AG08396 (cell line): ENCODE results near the gene METTL23.
"Not testable (repeated sequence)": the region's sequence is repeated elsewhere in the genome, so short reads cannot be mapped to it uniquely, and the experiment has no call there.

ENCODE experiments used
- DNase-seq: peaks from one replicate; pipeline ENCODE4 v3.0.0; 2012; ENCODE audit warnings: low spot score, mixed read lengths

The METTL23 gene

GRCh38 chr17:76713765-76714164 is 12.9 kb upstream of the METTL23 start:
- no peak for DNase-seq

- DNase-seq, result no peak
These were observed 12.3 kb upstream of the METTL23 start for GRCh38 chr17:76714336-76714735.

GRCh38 chr17:76714822-76715495 is 11.7 kb upstream of the METTL23 start:
- peak; percentile 52 for DNase-seq

- DNase-seq, result no peak
These were observed 11.2 kb upstream of the METTL23 start for GRCh38 chr17:76715496-76715830.

GRCh38 chr17:76716146-76716838 is 10.3 kb upstream of the METTL23 start:
- peak; percentile 83 for DNase-seq

- peak; percentile 71 for DNase-seq
These were observed 9.8 kb upstream of the METTL23 start for GRCh38 chr17:76716839-76717215.

GRCh38 chr17:76718516-76718915 is 8.1 kb upstream of the METTL23 start:
- DNase-seq, result no peak

- DNase-seq, result no peak
These were observed 6.4 kb upstream of the METTL23 start for GRCh38 chr17:76720211-76720610.

- DNase-seq, result no peak
These were observed 5.7 kb upstream of the METTL23 start for GRCh38 chr17:76720941-76721340.

GRCh38 chr17:76721463-76721862 is 5.2 kb upstream of the METTL23 start:
- no peak for DNase-seq

- no peak for DNase-seq
These were observed 4.4 kb upstream of the METTL23 start for GRCh38 chr17:76722279-76722678.

- not testable (repeated sequence) for DNase-seq
These were observed 3.7 kb upstream of the METTL23 start for GRCh38 chr17:76722977-76723376.

GRCh38 chr17:76723812-76724211 is 2.8 kb upstream of the METTL23 start:
- DNase-seq, result no peak

- DNase-seq, result peak; percentile 52
These were observed 934 bp upstream of the METTL23 start for GRCh38 chr17:76725580-76726230.

- DNase-seq, result peak; percentile 96
These were observed 336 bp upstream of the METTL23 start, which contains the start of gene JMJD6 for GRCh38 chr17:76726231-76726775. Gene JMJD6, minus strand, starts transcription at chr17:76726606. Its CDS starts 131 bp downstream, at chr17:76726475.

- DNase-seq, result no peak
These were observed 1.3 kb downstream of the METTL23 start for GRCh38 chr17:76727745-76728456.

- DNase-seq, result not testable (repeated sequence)
These were observed 5.4 kb downstream of the METTL23 start for GRCh38 chr17:76731800-76732733.

GRCh38 chr17:76732734-76733617 is 6.3 kb downstream of the METTL23 start:
- DNase-seq, result no peak

- no peak for DNase-seq
These were observed 6.9 kb downstream of the METTL23 start for GRCh38 chr17:76733618-76733957.
